MCF 10A (cell line): ENCODE data around the gene ATL3. TPM values are rescaled to one million over a fixed set of nuclear protein-coding genes. Genes with fewer than 3 reads are reported as not detected.

ENCODE experiments used
- BruUV-seq: library from RNA; stranded (reverse); fragments of 400-500 nt; replicated peaks from 2 replicates; lab custom pipeline; 2021; lab: Mats Ljungman, UMichigan
- CTCF ChIA-PET: fragments of 300-600 bp; sonication (Branson Sonifier 250); formaldehyde crosslinking; extraction: SDS; loops from one replicate; lab custom pipeline; 2021; ENCODE audit warnings: antibody characterized with exemption, inconsistent platforms; lab: Yijun Ruan, JAX
- POLR2A ChIA-PET: fragments of 300-600, 350-650 bp; sonication (Branson Sonifier 250); formaldehyde crosslinking; extraction: SDS; loops from one replicate; lab custom pipeline; 2020; ENCODE audit warnings: antibody characterized with exemption, inconsistent platforms; lab: Yijun Ruan, JAX
- DNase-seq: peaks from one replicate; pipeline ENCODE4 v3.0.0-alpha.2; 2018; ENCODE audit not compliant: unreplicated experiment
- H3K27ac Mint-ChIP-seq: one replicate; pipeline ENCODE4 v1.8.0; 2022; ENCODE audit warnings: mild to moderate bottlenecking, low read depth, mixed read lengths; ENCODE audit not compliant: unreplicated experiment
- H3K27me3 Mint-ChIP-seq: one replicate; pipeline ENCODE4 v1.8.0; 2022; ENCODE audit warnings: mixed read lengths; ENCODE audit not compliant: insufficient read depth, unreplicated experiment
- H3K36me3 Mint-ChIP-seq: one replicate; pipeline ENCODE4 v1.8.0; 2022; ENCODE audit warnings: mild to moderate bottlenecking, moderate library complexity, mixed read lengths; ENCODE audit not compliant: insufficient read depth, unreplicated experiment
- H3K4me1 Mint-ChIP-seq: one replicate; pipeline ENCODE4 v1.8.0; 2022; ENCODE audit warnings: mixed read lengths; ENCODE audit not compliant: insufficient read depth, unreplicated experiment
- H3K4me3 Mint-ChIP-seq: one replicate; pipeline ENCODE4 v1.8.0; 2022; ENCODE audit warnings: mild to moderate bottlenecking, moderate library complexity, mixed read lengths; ENCODE audit not compliant: unreplicated experiment
- H3K9me3 Mint-ChIP-seq: one replicate; pipeline ENCODE4 v1.8.0; 2022; ENCODE audit warnings: mixed read lengths; ENCODE audit not compliant: unreplicated experiment
- CTCF ChIP-seq: fragments of 200-600 bp; IDR thresholded peaks from one replicate; pipeline ENCODE4 v1.8.0; 2022; ENCODE audit warnings: antibody characterized with exemption, mild to moderate bottlenecking; ENCODE audit not compliant: unreplicated experiment
- intact Hi-C: fragments of 100-400 bp; cut with micrococcal nuclease; formaldehyde crosslinking; loops from 2 replicates; pipeline ENCODE4 v1.14.1; 2022
- total RNA-seq: library from RNA; stranded (reverse); gene quantifications from 2 replicates; pipeline ENCODE4 v1.2.3, GENCODE V29; 2022

Gene ATL3
- total RNA-seq, 1 experiment from 2014 or later = 74.0 TPM

- intact Hi-C loops = no loop called here
- ChIA-PET POLR2A (no interaction called here), CTCF (interaction anchor here (0.6 kb wide), 1 partner anchor 544 kb away, joined by 3 read pairs; no protein-coding TSS in a partner anchor)
- no peak for TF ChIP-seq CTCF
- H3K4me1 Mint-ChIP-seq = peaks cover 12% of the 10 kb centered on the region
- no peak for DNase-seq
- H3K9me3 Mint-ChIP-seq = no peaks in the 10 kb centered on the region
- no peak overlapping the region for H3K27ac Mint-ChIP-seq
- H3K27me3 Mint-ChIP-seq = no peaks in the 10 kb centered on the region
- no TSS peak for BruUV-seq
- no peak overlapping the region for H3K4me3 Mint-ChIP-seq
- no peaks in the 10 kb centered on the region for H3K36me3 Mint-ChIP-seq
These were observed 72.6 kb downstream of the ATL3 start for GRCh38 chr11:63598556-63598955.

- Mint-ChIP-seq H3K9me3 (no peaks in the 10 kb centered on the region), H3K27me3 (no peaks in the 10 kb centered on the region), H3K4me1 (peaks cover 12% of the 10 kb centered on the region), H3K4me3 (no peak overlapping the region), H3K36me3 (no peaks in the 10 kb centered on the region), H3K27ac (no peak overlapping the region)
- POLR2A ChIA-PET = interaction anchor here (1.2 kb wide), 1 partner anchor 28 kb away, joined by 5 read pairs; no protein-coding TSS in a partner anchor
- intact Hi-C loops = no loop called here
- CTCF ChIA-PET = interaction anchor here (0.7 to 1.4 kb wide), 2 partner anchors 39 to 561 kb away, joined by 3 to 4 read pairs; no protein-coding TSS in a partner anchor
- DNase-seq = peak; percentile 11
- TF ChIP-seq CTCF = no peak
- BruUV-seq = no TSS peak
These were observed 75.9 kb downstream of the ATL3 start for GRCh38 chr11:63595296-63595695.

GRCh38 chr11:63592975-63593395 lies 78.2 kb downstream of the ATL3 start:
- intact Hi-C loops = loop anchor here (1.0 kb wide), 2 partner anchors 41 to 145 kb away; no protein-coding TSS in a partner anchor
- ChIA-PET POLR2A (no interaction called here), CTCF (interaction anchor here (0.5 to 1.6 kb wide), 4 partner anchors 10 to 242 kb away, joined by 3 to 5 read pairs (median 3); no protein-coding TSS in a partner anchor)
- TF ChIP-seq CTCF = peak; percentile 52
- no peak overlapping the region for H3K4me3 Mint-ChIP-seq
- H3K4me1 Mint-ChIP-seq = peaks cover 4% of the 10 kb centered on the region
- no peaks in the 10 kb centered on the region for H3K36me3 Mint-ChIP-seq
- no peaks in the 10 kb centered on the region for H3K9me3 Mint-ChIP-seq
- H3K27me3 Mint-ChIP-seq = no peaks in the 10 kb centered on the region
- H3K27ac Mint-ChIP-seq = no peak overlapping the region
- no TSS peak for BruUV-seq
- peak; percentile 28 for DNase-seq

- H3K4me3 Mint-ChIP-seq = no peak overlapping the region
- TF ChIP-seq CTCF = no peak
- H3K27ac Mint-ChIP-seq = no peak overlapping the region
- POLR2A ChIA-PET = no interaction called here
- H3K27me3 Mint-ChIP-seq = no peaks in the 10 kb centered on the region
- DNase-seq = no peak
- intact Hi-C loops = no loop called here
- H3K4me1 Mint-ChIP-seq = peaks cover under 1% of the 10 kb centered on the region
- CTCF ChIA-PET = interaction anchor here (0.6 to 0.7 kb wide), 2 partner anchors 60 to 681 kb away, joined by 3 read pairs; no protein-coding TSS in a partner anchor
- BruUV-seq = no TSS peak
- H3K9me3 Mint-ChIP-seq = no peaks in the 10 kb centered on the region
- H3K36me3 Mint-ChIP-seq = no peaks in the 10 kb centered on the region
These were observed 81.0 kb downstream of the ATL3 start for GRCh38 chr11:63590024-63590788.
